GM18870 (cell line): ENCODE results near the gene VCX2.
"Not testable (repeated sequence)": the region's sequence is repeated elsewhere in the genome, so short reads cannot be mapped to it uniquely, and the experiment has no call there.

Experiments used
- ATAC-seq: cut with Tn5 transposase; IDR thresholded peaks from one replicate; pipeline ENCODE4 v1.9.1; 2021; ENCODE audit warnings: moderate library complexity; ENCODE audit not compliant: unreplicated experiment

The VCX2 gene

GRCh38 chrX:8171169-8171568, at the start of gene VCX2:
Gene VCX2 (minus strand): TSS chrX:8171267. CDS start chrX:8170643, 624 bp downstream.
- ATAC-seq, result not testable (repeated sequence)

GRCh38 chrX:8204943-8205342, 33.9 kb upstream of the VCX2 start:
- ATAC-seq, result no peak

GRCh38 chrX:8204169-8204935, 33.3 kb upstream of the VCX2 start:
- no peak for ATAC-seq

- no peak for ATAC-seq
Measured at GRCh38 chrX:8201896-8202331, 30.8 kb upstream of the VCX2 start.

GRCh38 chrX:8196776-8197175, 25.7 kb upstream of the VCX2 start:
- no peak for ATAC-seq

- ATAC-seq, result no peak
Measured at GRCh38 chrX:8194216-8194615, 23.1 kb upstream of the VCX2 start.

- no peak for ATAC-seq
Measured at GRCh38 chrX:8192276-8192675, 21.2 kb upstream of the VCX2 start.

GRCh38 chrX:8191022-8191421, 20.0 kb upstream of the VCX2 start:
- ATAC-seq, result no peak

- ATAC-seq, result no peak
Measured at GRCh38 chrX:8190341-8190830, 19.3 kb upstream of the VCX2 start.

- no peak for ATAC-seq
Measured at GRCh38 chrX:8189096-8189830, 18.2 kb upstream of the VCX2 start.

- no peak for ATAC-seq
Measured at GRCh38 chrX:8183346-8183745, 12.3 kb upstream of the VCX2 start.

GRCh38 chrX:8179656-8180055, 8.6 kb upstream of the VCX2 start:
- no peak for ATAC-seq

GRCh38 chrX:8154011-8154410, 17.1 kb downstream of the VCX2 start:
- not testable (repeated sequence) for ATAC-seq

- ATAC-seq, result no peak
Measured at GRCh38 chrX:8147226-8147625, 23.8 kb downstream of the VCX2 start.

GRCh38 chrX:8144925-8145324, 26.1 kb downstream of the VCX2 start:
- no peak for ATAC-seq

- no peak for ATAC-seq
Measured at GRCh38 chrX:8141896-8142295, 29.2 kb downstream of the VCX2 start.

- no peak for ATAC-seq
Measured at GRCh38 chrX:8140986-8141744, 29.9 kb downstream of the VCX2 start.

GRCh38 chrX:8139716-8140115, 31.4 kb downstream of the VCX2 start:
- ATAC-seq, result no peak

- ATAC-seq, result no peak
Measured at GRCh38 chrX:8138252-8138651, 32.8 kb downstream of the VCX2 start.

- no peak for ATAC-seq
Measured at GRCh38 chrX:8126648-8127047, 44.4 kb downstream of the VCX2 start.

GRCh38 chrX:8126092-8126491, 45.0 kb downstream of the VCX2 start:
- ATAC-seq, result no peak
